ENCODE data around the gene DUSP1. TPM values are rescaled to one million over a fixed set of nuclear protein-coding genes. Genes with fewer than 3 reads are reported as not detected.

DUSP1 gene
- total and polyA plus RNA-seq, 2 of the 13 experiments (the other 11 are each of a cell fraction or from before 2014, with no cell fraction given): 27.1 to 55.5 TPM

- TF ChIP-seq ATF2 (CRISPR knock-in tag; IDR thresholded peaks at IDR 0.05) (peak; percentile 95), PAX8 (CRISPR knock-in tag; IDR thresholded peaks at IDR 0.05; ENCODE audit: borderline replicate concordance) (no peak), NR2F1 (CRISPR knock-in tag; IDR thresholded peaks at IDR 0.05) (0 out of 4 replicates have a peak, but pooled peaks of 1 of the 2 experiments have one; percentile 22), HDAC1 (CRISPR knock-in tag; IDR thresholded peaks at IDR 0.05) (peak; percentile 25; the same call in 1 of the 2 replicates), JUN (CRISPR knock-in tag; IDR thresholded peaks at IDR 0.05) (peak; percentile 83; the same call in 1 of the 2 replicates), CREM (IDR thresholded peaks at IDR 0.05) (peak; percentile 76), CREM (CRISPR knock-in tag; IDR thresholded peaks at IDR 0.05) (no peak), HNF1A (IDR thresholded peaks at IDR 0.05; ENCODE audit: low read depth) (no peak), HNF1A (CRISPR knock-in tag; IDR thresholded peaks at IDR 0.05; ENCODE audit: borderline replicate concordance) (peak; percentile 21; the same call in 1 of the 2 replicates), ZFP41 (CRISPR knock-in tag; IDR thresholded peaks at IDR 0.05; ENCODE audit: borderline replicate concordance) (no peak), MXI1 (IDR thresholded peaks at IDR 0.05; ENCODE audit: borderline replicate concordance, low read depth, low read length) (peak; percentile 63; the same call in 1 of the 3 replicates), MAFK (conservative IDR thresholded peaks at IDR 0.05 in 1 of 2, IDR thresholded peaks at IDR 0.05 in 1 of 2; ENCODE audit: low read length in 2 of 2) (peak; percentile 77 to 84), TFAP4 (IDR thresholded peaks at IDR 0.05; ENCODE audit: borderline replicate concordance, low read depth) (peak; percentile 11; the same call in 1 of the 2 replicates), YEATS2 (CRISPR knock-in tag; IDR thresholded peaks at IDR 0.05; ENCODE audit: borderline replicate concordance) (peak; percentile 14; the same call in 1 of the 2 replicates), MEIS2 (CRISPR knock-in tag; IDR thresholded peaks at IDR 0.05) (peak; percentile 80; the same call in 1 of the 2 replicates), HNF4A (CRISPR knock-in tag; IDR thresholded peaks at IDR 0.05) (0 out of 2 replicates have a peak, but pooled peaks have one; percentile 6), FOXP1 (IDR thresholded peaks at IDR 0.05) (no peak), FOXP1 (CRISPR knock-in tag; IDR thresholded peaks at IDR 0.05) (0 out of 2 replicates have a peak, but pooled peaks have one; percentile 33), KDM5B (CRISPR knock-in tag; IDR thresholded peaks at IDR 0.05; ENCODE audit: borderline replicate concordance) (peak; percentile 59; the same call in 1 of the 2 replicates), RAD21 (CRISPR knock-in tag; IDR thresholded peaks at IDR 0.05) (peak; percentile 45), ZFP91 (CRISPR knock-in tag; IDR thresholded peaks at IDR 0.05; ENCODE audit: borderline replicate concordance) (peak; percentile 99)
Measured at GRCh38 chr5:172764861-172765765, 5.9 kb downstream of the DUSP1 start (continued).
